HG02571 (cell line): Measurements from ENCODE around the gene AK3.

Source experiments
- ATAC-seq: cut with Tn5 transposase; IDR thresholded peaks from one replicate; pipeline ENCODE4 v1.9.1; 2021; ENCODE audit warnings: mild to moderate bottlenecking, moderate library complexity; ENCODE audit not compliant: unreplicated experiment

Gene AK3

GRCh38 chr9:4750023-4750673, 9.1 kb upstream of the AK3 start:
- no peak for ATAC-seq

- ATAC-seq: no peak
Observed at GRCh38 chr9:4748612-4749011, 7.6 kb upstream of the AK3 start.

- ATAC-seq: no peak
Observed at GRCh38 chr9:4746278-4747030, 5.5 kb upstream of the AK3 start.

GRCh38 chr9:4743131-4743875, 2.3 kb upstream of the AK3 start:
- ATAC-seq: no peak

DNA sequence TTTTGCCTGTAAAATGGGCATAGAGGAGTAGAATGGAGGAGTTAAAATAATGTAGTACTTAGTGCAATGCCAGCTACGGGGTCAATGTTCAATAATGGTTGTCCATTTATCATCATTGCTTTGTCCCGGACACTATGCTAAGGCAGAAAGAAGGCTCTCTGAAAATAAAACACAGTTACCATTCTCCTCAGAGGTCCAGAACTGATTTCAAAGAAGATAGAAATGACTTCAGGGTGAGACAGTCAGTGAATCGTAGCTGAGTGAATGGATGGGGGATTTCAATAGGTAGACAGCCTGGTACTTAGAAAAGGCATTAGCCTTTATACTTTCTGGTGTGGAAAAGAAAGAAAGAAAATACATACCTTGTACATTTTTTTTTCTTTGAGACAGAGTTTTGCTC, 1.2 kb upstream of the AK3 start:
- no peak for ATAC-seq

DNA sequence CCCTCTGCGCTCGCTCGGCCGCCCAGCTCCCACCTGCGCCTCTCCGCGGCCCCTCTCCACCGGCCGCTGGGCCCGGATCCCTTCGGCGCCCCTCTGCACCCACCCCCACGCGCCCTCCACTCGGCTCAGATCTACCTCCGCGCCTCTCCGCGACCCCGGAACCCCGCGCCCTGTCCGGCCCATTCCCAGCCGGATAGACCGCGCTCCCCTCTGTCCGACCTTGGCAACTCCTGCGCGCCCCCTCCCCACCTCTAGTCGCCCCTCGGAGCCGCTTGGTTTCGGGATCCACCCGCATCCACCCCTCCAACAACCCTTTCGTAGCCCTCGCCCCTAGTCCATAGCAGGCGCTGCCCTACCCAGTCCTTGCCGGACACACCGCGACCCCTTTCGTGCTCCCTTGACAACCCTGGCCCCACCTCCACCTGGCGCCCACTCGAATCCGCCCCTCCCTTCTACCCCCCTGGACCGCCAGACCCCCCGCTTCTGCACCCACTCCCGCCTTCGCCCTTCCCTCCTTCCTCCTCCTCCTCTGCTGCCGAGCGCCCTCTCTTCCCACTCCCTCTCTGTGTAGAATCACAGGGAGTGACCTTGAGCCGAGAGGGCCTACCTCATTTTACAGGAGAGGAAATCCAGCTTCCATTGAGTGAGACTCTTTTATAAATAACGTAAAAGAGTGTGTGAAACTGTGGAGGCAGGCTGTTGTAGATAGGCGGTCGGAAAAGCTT, 525 bp upstream of the AK3 start:
- ATAC-seq: no peak

DNA sequence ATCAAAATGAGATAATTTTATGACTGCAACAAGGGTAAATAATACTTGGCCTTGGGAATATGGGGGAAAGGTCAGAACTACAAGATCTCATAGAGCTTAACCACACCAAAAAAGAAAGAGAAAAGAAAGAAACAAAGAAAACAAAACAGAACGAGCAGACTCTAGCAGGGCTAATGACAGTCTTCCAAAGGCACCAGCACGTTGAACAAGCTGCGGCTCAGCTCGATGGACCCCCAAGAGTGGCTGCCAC, 689 bp downstream of the AK3 start:
- ATAC-seq: no peak

GRCh38 chr9:4739587-4740387, 1.2 kb downstream of the AK3 start:
- no peak for ATAC-seq

GRCh38 chr9:4738866-4739586, 2.0 kb downstream of the AK3 start:
- ATAC-seq: no peak

DNA sequence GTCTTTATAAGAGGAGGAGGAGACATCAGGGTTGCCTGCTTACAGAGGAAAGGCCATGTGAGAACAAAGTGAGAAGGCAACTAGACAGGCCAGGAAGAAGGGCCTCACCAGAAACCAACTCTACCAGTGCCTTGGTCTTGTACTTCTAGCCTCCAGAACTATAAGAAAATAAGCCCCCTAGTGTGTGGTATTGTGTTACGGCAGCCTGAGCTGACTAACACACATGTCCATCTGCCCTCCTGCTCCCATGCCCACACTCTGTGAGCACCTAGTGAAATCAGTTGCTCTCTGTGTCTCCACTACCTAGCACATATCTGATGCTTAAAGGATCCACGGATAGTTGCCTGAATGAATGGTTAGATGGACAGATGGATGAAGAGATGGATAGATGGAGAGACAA, 6.9 kb downstream of the AK3 start:
- no peak for ATAC-seq

- ATAC-seq: no peak
Observed at GRCh38 chr9:4732890-4733289, 8.1 kb downstream of the AK3 start.

- ATAC-seq: no peak
Observed at GRCh38 chr9:4727593-4727992, 13.4 kb downstream of the AK3 start.

GRCh38 chr9:4725706-4726442, 15.1 kb downstream of the AK3 start:
- no peak for ATAC-seq

- ATAC-seq: no peak
Observed at GRCh38 chr9:4721736-4722135, 19.3 kb downstream of the AK3 start.

GRCh38 chr9:4718911-4719310, 22.1 kb downstream of the AK3 start:
- no peak for ATAC-seq

DNA sequence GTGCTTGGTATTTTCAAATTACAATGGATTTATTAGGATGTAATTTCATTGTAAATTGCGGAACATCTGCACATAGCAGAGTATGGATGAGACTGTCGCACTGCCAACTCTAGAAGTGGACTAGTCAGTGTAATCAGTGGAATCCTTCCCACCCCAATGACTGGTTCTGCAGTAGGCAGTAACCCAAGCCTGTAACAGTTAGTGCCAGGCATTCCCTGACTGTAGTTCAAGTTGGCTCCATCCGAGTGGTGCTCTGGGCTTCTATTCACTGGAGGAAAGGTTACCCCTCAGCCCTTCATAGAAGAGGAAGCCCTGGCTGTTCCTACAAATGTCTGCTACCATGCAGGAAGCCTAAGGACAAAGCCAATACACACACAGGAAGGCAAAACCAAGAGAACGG, 23.2 kb downstream of the AK3 start:
- ATAC-seq: no peak

- no peak for ATAC-seq
Observed at GRCh38 chr9:4716163-4716562, 24.8 kb downstream of the AK3 start.

DNA sequence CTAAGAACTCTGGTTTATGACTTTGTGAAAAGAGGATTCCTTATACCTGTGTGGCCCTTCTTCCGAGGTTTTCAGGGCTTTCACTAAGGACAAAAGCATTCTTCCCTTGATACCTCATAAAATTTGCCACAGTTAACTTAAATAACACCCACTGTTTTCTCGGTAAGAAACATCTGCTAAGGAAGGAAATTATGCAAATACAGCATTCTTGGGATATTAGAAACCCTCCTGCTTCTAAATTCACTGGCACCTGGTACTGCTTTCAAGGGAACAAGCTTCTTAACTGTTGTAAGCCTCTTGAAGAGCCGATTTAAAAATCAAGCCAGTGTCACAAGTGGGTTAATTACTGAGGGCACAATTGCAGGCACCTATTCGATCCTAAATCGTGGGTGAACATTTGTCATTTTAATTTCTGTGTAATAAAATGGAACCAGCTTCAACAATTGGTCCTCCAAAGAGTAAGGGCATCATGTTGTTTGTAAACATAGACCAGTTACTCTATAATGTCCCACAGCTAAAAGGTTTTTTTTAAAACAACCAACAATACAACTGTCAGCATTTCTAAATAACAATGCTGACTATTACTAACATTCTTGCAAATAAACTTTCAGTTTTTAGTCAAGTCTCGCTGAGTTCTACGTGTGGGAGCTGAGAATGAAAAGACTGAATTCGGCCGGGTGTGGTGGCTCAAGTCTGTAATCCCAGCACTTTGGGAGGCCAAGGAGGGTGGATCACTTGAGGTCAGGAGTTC, 26.6 kb downstream of the AK3 start:
- no peak for ATAC-seq

DNA sequence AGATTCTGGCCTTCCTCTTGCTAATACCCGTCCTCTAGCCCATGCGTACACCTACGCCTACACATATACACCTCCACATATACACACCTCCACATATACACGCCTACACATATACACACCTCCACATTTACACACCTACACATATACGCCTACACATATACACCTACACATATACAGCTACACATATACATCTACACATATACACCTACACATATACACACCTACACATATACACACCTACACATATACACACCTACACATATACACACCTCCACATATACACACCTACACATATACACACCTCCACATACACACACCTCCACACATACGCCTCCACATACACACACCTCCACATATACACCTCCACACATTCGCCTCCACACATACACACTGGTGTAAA, 27.2 kb downstream of the AK3 start:
- no peak for ATAC-seq
